ENCODE results near the gene RBM22. TPM values are rescaled to one million over a fixed set of nuclear protein-coding genes. Genes with fewer than 3 reads are reported as not detected.

The RBM22 gene
- total RNA-seq, 1 experiment from 2014 or later, result 66.8 TPM

GRCh38 chr5:150700246-150700593, 642 bp downstream of the RBM22 start:
- intact Hi-C loops (cut with micrococcal nuclease; ENCODE audit: unreplicated experiment), result loop anchor here (2.0 to 10.0 kb wide), 2 partner anchors 137 to 245 kb away; no protein-coding TSS in a partner anchor
- no peak for TF ChIP-seq EZH2 (IDR thresholded peaks at IDR 0.05; ENCODE audit: borderline replicate concordance, low read depth, low read length, poor library complexity, severe bottlenecking)
- TF ChIP-seq, protein P1, sequence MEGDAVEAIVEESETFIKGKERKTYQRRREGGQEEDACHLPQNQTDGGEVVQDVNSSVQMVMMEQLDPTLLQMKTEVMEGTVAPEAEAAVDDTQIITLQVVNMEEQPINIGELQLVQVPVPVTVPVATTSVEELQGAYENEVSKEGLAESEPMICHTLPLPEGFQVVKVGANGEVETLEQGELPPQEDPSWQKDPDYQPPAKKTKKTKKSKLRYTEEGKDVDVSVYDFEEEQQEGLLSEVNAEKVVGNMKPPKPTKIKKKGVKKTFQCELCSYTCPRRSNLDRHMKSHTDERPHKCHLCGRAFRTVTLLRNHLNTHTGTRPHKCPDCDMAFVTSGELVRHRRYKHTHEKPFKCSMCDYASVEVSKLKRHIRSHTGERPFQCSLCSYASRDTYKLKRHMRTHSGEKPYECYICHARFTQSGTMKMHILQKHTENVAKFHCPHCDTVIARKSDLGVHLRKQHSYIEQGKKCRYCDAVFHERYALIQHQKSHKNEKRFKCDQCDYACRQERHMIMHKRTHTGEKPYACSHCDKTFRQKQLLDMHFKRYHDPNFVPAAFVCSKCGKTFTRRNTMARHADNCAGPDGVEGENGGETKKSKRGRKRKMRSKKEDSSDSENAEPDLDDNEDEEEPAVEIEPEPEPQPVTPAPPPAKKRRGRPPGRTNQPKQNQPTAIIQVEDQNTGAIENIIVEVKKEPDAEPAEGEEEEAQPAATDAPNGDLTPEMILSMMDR (conservative IDR thresholded peaks at IDR 0.05; ENCODE audit: low read depth, low read length), result no peak
- CTCF ChIA-PET, result interaction anchor here (1.5 kb wide), 1 partner anchor 146 kb away, joined by 5 read pairs; the partner anchor contains the start of gene IRGM
- peak overlapping the region; percentile 92 for H3K27ac ChIP-seq (ENCODE audit: low read depth, low read length, poor library complexity, severe bottlenecking)
- no peaks in the 10 kb centered on the region for H3K27me3 ChIP-seq (replicated peaks; ENCODE audit: insufficient read depth, low read depth, low read length, poor library complexity)
- POLR2A ChIA-PET (ENCODE audit: low non-redundant PET), result no interaction called here
- H3K9me3 ChIP-seq (ENCODE audit: low read depth, low read length, poor library complexity, severe bottlenecking), result no peaks in the 10 kb centered on the region
- H3K4me1 ChIP-seq (ENCODE audit: insufficient read depth, low read length, poor library complexity, severe bottlenecking), result peaks cover 14% of the 10 kb centered on the region
- H3K4me3 ChIP-seq (ENCODE audit: low read depth, low read length, poor library complexity, severe bottlenecking), result peak overlapping the region; percentile 83
- H3K36me3 ChIP-seq (ENCODE audit: insufficient read depth, low read length, poor library complexity, severe bottlenecking), result peaks cover 39% of the 10 kb centered on the region
- BruUV-seq (replicated peaks), result no TSS peak
- DNase-seq (ENCODE audit: low spot score), result no peak

DNA sequence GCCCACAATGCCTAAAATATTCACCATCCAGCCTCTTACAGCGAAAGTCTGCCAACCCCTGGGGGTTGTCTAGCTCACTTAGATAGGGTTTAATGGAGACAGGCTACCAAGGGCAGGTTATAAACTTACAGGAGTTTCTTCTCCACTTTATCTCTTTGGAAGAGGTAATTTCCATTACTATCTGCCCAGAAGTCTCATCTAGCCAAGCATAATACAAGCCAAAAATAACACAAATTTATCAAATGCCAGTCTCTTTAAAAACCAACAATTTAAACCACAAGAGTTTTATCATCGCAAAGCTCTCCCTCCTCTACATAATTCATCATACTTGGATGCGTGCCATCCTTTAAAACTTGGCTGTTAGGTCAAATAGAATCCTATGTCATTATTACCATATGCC, 6.2 kb downstream of the RBM22 start:
- BruUV-seq (replicated peaks), result no TSS peak
- Histone ChIP-seq H3K4me3 (ENCODE audit: low read depth, low read length, poor library complexity, severe bottlenecking) (no peak overlapping the region), H3K27ac (ENCODE audit: low read depth, low read length, poor library complexity, severe bottlenecking) (no peak overlapping the region), H3K36me3 (ENCODE audit: insufficient read depth, low read length, poor library complexity, severe bottlenecking) (peaks cover 90% of the 10 kb centered on the region), H3K4me1 (ENCODE audit: insufficient read depth, low read length, poor library complexity, severe bottlenecking) (peaks cover 4% of the 10 kb centered on the region), H3K27me3 (replicated peaks; ENCODE audit: insufficient read depth, low read depth, low read length, poor library complexity) (no peaks in the 10 kb centered on the region), H3K9me3 (ENCODE audit: low read depth, low read length, poor library complexity, severe bottlenecking) (no peaks in the 10 kb centered on the region)
- DNase-seq (ENCODE audit: low spot score), result no peak
- ChIA-PET CTCF (no interaction called here), POLR2A (ENCODE audit: low non-redundant PET) (no interaction called here)
- intact Hi-C loops (cut with micrococcal nuclease; ENCODE audit: unreplicated experiment), result no loop called here
- no peak for TF ChIP-seq EZH2 (IDR thresholded peaks at IDR 0.05; ENCODE audit: borderline replicate concordance, low read depth, low read length, poor library complexity, severe bottlenecking)
- TF ChIP-seq, protein P1 (conservative IDR thresholded peaks at IDR 0.05; ENCODE audit: low read depth, low read length), result no peak

DNA sequence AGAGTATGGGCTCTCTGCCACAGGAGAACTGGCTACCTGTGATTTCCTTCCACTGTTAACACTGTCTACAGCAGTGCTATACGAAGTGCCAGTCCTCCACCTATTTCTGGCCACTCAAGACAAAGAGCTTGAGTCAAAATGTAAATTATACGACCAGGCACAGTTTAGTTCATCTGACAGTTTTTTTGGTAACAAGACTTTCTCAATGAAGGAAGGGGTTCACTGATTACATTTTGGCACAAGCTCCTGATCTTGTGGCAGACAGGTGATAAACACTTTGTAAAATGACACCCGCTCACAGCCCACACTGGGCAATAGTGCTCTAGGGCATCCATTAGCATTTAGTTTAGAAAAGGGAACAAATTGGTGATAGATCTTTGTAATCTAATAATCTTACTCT, 8.6 kb downstream of the RBM22 start:
- ChIA-PET POLR2A (ENCODE audit: low non-redundant PET) (interaction anchor here (0.7 kb wide), 1 partner anchor 9 kb away, joined by 4 read pairs; the partner anchor contains the start of gene RBM22), CTCF (no interaction called here)
- Histone ChIP-seq H3K4me1 (ENCODE audit: insufficient read depth, low read length, poor library complexity, severe bottlenecking) (no peaks in the 10 kb centered on the region), H3K4me3 (ENCODE audit: low read depth, low read length, poor library complexity, severe bottlenecking) (no peak overlapping the region), H3K27me3 (replicated peaks; ENCODE audit: insufficient read depth, low read depth, low read length, poor library complexity) (no peaks in the 10 kb centered on the region), H3K36me3 (ENCODE audit: insufficient read depth, low read length, poor library complexity, severe bottlenecking) (peaks cover 72% of the 10 kb centered on the region), H3K27ac (ENCODE audit: low read depth, low read length, poor library complexity, severe bottlenecking) (no peak overlapping the region), H3K9me3 (ENCODE audit: low read depth, low read length, poor library complexity, severe bottlenecking) (no peaks in the 10 kb centered on the region)
- intact Hi-C loops (cut with micrococcal nuclease; ENCODE audit: unreplicated experiment), result no loop called here
- TF ChIP-seq EZH2 (IDR thresholded peaks at IDR 0.05; ENCODE audit: borderline replicate concordance, low read depth, low read length, poor library complexity, severe bottlenecking), result no peak
- TF ChIP-seq, protein P1 (conservative IDR thresholded peaks at IDR 0.05; ENCODE audit: low read depth, low read length), result no peak
- no TSS peak for BruUV-seq (replicated peaks)
- DNase-seq (ENCODE audit: low spot score), result no peak
